Stimulated activated CD4-positive, alpha-beta T cell treated with anti-CD3 and anti-CD28 coated beads, Interleukin-15, amount 100 ng/mL, for 24 hours (primary cell): ENCODE measurements around the gene ADAMTSL1.

Experiments
- DNase-seq: peaks from one replicate; pipeline ENCODE4 v3.0.0-alpha.2; 2020

ADAMTSL1 gene

GRCh38 chr9:18707489-18708205 is 233.7 kb downstream of the ADAMTSL1 start:
- DNase-seq: no peak

- no peak for DNase-seq
These were observed 234.5 kb downstream of the ADAMTSL1 start for GRCh38 chr9:18708429-18708828.

DNA sequence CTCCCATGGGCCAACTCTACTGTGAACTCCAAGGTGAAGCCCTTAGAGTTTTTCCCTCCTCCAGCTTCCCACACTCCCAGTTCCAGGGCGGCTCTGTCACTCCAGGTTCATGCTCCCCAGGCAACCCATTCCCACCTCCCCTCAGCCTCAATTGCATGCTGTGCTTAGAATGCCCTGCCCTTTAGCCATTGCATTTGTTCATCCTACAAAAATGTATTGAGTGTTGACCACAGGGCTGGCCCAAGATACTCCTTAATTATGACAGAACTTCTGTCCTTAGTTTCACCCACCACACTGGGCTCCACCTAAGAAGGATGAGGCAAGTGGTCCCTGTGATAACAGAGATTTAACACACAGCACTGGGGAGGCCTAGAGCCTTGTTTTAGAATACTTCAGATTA is 236.1 kb downstream of the ADAMTSL1 start:
- no peak for DNase-seq

GRCh38 chr9:18717759-18718158 is 243.8 kb downstream of the ADAMTSL1 start:
- no peak for DNase-seq

DNA sequence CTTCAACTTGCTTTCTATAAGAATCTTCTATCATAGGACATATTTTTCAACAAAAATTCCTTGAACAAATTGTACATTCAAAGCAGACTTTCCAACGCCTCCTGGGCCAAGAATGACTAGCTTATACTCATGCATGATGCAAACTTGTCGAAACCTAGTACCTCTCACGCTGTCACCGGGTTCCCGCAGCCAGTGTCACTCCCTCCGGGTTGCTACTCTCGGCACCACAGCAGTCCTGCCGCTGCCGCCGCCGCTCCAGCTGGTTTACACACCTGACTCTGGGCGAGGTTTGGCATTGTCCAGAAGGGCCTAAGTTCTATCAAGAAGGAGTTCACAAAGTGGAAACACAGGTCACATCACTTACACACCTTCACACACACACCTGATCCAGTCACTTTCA is 244.4 kb downstream of the ADAMTSL1 start:
- no peak for DNase-seq

DNA sequence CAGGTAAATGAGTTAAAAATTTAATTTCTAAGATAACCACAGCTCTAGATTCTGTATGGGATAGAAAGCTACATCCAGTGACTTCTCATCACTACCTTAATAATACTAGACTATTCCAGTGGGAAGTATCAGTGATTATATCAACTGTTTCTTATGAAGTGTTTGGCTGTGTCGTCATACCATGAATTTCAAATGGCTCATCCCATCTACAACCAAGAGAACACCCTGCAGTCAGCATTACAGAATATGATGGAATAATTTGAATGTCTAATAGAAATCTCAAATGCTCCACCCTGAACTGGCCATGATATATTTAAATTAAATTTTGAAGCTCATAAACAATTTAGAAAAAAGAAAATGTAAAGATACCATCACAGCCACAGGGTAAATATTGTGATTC is 245.0 kb downstream of the ADAMTSL1 start:
- no peak for DNase-seq

GRCh38 chr9:18720691-18721090 is 246.7 kb downstream of the ADAMTSL1 start:
- no peak for DNase-seq

DNA sequence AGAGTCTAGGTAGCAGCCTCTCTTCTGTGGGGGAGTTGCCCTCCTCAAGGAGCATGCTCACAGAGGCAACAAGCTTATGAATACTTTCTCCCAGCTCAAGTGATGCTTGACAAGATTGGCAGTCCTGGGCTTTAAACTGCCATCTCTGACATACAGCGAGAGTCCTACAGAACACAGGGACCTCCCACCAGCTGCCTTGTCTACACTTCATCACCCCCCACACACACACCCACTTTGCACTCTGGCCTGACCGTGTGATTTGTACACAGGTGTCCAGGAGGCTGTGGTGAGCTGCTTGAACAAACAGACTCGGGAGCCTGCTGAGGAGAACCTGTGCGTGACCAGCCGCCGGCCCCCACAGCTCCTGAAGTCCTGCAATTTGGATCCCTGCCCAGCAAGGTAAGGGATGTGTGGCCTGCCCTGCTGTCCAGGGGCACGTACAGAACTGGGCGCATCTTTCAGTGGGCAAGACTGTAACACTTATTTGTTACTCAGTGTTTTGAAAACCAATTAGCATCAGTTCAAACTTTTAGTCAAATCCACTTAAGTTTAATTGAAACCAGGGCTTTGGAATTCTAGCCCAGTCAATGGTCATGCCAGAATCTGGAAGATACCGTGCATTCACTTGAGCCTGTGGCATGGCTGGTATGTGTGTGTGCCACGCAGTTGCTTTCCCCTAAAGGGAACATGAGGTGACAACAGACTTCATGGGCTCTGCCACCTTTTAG is 247.5 kb downstream of the ADAMTSL1 start:
- no peak for DNase-seq

DNA sequence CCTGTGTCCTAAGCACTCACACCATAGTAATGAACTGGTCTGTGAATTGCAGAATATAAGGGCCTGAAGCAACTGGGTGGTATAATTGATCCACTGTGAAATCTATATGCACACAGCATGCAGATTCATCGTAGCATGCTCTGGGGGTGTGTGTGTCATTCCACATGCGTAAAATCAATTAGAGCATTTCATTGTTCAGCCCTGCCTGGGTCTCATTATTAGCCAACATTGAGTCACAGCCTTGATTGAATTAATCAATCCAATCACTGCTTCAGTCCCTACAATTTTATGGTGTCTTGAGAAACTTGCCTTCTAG is 248.0 kb downstream of the ADAMTSL1 start:
- no peak for DNase-seq

GRCh38 chr9:18722882-18723281 is 248.9 kb downstream of the ADAMTSL1 start:
- DNase-seq: no peak

DNA sequence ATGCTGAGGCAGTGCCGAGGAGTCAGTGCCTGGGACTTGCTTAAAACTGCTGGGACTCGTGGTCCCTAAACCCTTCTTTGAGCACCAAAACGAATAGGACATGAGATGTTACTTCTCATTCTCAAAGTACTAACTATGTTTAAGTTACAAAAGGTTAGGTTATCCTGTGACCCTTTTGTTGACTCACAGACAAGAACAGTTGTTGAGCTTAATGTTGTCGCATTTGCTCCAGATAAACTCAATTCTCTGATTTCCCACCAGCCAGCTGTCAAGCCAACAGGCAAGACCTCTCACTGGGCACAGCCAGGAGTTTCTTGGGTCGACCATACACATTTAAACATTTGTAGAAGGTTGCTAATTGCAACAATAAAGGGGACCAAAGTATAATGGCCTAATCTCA is 249.4 kb downstream of the ADAMTSL1 start:
- no peak for DNase-seq

DNA sequence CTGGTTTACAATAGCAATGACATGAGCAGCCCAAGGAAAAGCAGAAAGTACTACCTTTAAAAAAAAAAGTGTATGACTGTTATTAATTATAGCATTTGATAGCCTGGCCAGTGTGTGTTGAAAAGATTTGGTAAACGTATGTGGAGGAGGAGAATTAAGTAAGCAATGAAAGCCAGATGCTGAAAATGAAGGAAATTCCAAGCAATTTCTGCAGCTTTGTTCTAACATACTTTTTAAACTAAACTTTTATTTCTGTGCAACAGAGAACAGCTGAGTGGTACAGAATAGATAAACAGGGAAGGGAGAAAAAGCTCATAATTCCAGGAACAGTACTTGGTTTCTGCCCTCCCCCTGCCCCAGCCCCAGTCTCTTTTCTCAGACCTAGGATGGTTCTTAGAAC is 252.6 kb downstream of the ADAMTSL1 start:
- DNase-seq: no peak

DNA sequence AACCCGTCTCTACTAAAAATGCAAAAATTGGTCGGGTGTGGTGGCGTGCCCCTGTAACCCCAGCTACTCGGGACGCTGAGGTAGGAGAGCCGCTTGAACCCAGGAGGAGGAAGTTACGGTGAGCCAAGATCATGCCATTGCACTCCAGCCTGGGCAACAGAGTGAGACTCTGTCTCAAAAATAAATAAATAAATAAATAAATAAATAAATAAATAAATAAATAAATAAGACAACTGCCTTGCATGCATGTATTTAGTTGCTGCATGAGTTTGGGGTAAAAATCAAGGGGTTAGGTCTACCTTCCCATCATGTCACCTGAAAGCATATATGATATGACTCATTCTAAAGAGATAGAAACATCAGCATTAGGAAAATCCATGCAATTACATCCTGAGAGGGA is 254.0 kb downstream of the ADAMTSL1 start:
- DNase-seq: no peak

DNA sequence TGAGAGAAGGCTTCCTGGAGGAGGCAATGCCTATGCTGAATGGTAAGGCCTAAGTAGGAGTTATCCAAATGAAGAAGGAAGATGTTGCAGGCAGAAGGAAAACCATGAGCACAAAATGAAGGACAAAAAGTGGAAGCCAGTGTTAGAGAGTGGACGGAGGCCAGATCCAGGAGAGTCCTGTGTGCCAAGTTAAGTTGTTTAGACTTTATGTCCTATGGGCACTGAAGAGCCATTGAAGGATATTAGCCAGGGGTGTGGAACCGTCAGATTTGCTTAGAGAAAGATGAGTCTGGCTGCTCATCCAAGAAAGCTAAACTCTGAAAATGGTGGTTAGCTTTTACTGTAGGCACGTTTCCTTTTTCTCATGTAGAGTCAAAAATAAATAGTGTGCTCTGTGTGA is 254.7 kb downstream of the ADAMTSL1 start:
- DNase-seq: no peak

DNA sequence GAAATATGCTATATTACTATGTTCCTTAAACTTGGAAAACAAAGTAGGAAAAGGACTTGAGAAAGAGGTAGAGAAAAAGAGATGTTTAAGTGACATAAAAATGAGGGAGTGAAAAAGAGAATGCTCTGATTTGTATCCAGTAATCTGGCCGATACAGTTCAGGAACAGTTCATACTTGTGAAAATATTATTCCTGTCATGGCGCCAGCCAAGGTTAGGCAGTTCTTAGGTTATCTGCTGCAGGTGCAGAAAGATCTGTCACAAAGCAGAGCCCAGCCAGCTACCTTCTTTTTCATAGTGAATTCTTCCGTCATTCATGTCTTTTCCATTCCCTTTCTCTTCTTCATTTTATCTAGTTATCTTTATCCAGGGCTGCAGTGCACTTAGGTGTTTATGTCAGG is 256.3 kb downstream of the ADAMTSL1 start:
- DNase-seq: no peak

DNA sequence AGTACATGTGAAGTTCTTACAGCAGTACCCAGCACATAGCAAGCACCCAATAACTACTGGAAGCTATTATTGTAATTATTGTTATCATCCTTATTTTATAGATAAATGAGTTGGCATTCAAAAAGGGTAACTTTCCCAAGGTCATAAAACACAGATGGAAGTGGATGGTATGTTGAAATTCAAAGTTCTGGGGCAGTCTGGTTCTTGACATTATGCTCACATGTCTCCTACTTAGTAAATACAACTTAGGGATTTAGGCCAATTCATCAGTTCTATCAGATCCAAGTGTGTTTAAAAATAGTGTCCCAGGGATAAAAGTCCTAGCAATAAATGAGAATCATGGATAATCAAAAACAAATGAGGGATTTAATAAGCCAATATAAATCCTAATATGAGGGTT is 265.2 kb downstream of the ADAMTSL1 start:
- DNase-seq: no peak

DNA sequence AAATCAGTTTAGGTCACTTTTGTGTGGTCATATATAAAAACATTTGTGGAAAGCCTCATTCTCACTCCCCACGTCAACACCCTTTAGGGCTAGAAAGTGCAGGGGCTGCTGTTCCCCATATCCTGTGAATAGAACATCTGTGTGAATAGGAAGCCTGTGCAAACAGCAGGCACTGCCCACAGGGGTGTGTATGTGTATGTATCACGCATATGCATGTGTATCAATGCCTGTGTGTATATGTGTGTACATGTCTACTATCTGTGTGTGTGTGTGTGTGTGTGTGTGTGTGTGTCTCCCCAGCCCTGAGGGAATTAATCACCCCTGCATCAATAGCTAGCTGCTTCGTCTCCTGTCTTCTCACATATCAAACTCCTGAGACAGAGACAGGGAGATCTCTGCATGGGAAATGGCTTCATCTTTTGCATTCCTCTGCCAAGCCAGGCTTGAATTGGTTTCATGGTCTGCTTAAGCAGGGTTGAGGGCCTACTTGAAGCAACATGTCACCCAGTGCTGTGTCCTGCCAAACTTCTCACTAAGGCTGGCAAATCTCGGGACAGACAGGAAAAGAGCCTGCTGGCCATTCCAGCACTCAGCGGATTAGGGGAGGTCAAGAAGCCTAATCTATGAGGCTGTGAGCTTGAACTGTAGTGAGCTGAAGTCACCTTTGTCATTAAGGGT is 265.8 kb downstream of the ADAMTSL1 start:
- no peak for DNase-seq

DNA sequence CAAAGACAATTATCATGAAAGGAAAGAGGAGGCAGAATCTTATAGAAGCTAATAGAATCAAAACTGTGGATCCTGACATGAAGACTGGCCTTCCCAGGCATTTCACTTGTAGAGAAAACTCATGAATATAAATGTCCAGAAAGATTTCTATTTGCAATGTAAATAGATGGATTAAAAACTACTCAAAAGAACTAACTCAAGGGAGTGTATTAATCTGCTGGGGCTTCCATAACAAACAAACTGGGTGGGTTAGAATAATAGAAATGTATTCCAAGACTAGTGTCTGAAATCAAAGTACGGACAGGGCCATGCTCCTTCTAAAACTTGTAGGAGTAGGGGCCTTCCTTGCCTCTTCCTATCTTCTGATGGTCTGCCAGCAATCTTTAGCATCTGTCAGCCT is 267.4 kb downstream of the ADAMTSL1 start:
- DNase-seq: no peak

DNA sequence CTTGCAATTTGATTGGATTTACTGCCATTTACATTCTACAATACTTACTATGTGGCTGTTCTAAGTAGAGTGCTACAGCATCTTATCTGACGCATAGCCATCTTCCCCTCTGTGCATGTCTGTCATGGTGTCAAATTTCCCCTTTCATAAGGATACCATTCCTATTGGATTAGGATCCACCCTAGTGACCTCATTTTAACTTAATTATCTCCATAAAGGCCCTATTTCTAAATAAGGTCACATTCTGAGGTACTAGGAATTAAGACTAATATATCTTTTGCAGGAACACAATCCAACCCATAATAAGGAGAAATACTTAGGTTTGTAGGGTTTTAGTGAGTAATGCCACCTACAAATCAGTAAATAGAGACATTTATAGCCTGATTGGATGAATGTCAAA is 268.0 kb downstream of the ADAMTSL1 start:
- no peak for DNase-seq

GRCh38 chr9:18743421-18743820 is 269.5 kb downstream of the ADAMTSL1 start:
- DNase-seq: no peak

GRCh38 chr9:18743971-18744370 is 270.0 kb downstream of the ADAMTSL1 start:
- no peak for DNase-seq

GRCh38 chr9:18745710-18746109 is 271.8 kb downstream of the ADAMTSL1 start:
- no peak for DNase-seq

DNA sequence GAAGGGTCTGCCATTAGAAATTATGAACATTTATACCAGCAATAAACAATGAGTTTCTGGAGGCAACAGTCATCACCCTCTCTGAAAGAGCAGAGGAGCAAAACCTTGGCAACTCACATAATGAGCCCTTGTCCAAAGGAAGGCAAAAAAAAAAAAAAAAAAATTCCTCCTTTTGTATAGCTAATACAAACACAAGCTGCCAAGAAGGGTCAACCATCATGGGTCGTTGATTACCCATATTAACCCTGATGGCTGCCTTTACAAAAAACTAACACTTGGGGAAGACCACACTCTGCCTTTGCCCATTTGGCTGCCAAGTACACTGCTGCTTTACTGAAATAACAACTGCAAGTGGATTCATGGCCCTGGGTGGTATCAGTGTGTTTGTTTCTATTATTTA is 272.7 kb downstream of the ADAMTSL1 start:
- no peak for DNase-seq

DNA sequence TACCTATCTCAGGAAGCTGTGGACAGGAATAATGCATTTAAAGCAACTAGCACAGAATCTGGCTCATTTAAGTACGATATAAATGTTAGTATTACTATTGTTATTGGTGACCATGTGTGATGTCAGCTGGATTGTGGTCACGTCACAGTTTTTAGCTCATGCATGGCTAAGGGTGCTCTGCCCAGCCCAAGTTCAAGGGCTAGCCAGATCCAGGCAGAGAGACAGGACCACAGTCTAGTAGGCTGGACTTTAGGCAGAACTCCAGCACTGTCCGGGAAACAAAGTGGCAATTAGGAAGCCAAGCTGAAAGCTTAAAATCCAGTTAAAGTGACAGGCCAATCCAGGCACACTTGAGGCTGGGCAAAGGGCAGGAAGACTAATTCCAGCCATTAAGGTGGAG is 273.6 kb downstream of the ADAMTSL1 start:
- no peak for DNase-seq
